Mesendoderm (in vitro differentiated cells): Measurements from ENCODE around the gene PSMG1.

Experiments used
- DNase-seq: peaks from one replicate; pipeline ENCODE4 v3.0.0; 2013
- H2AK5ac ChIP-seq: 2 replicates; pipeline ENCODE4 v1.6.1; 2013; ENCODE audit warnings: low read length, inconsistent platforms
- H2BK120ac ChIP-seq: 2 replicates; pipeline ENCODE4 v1.6.1; 2013; ENCODE audit warnings: low read depth, mild to moderate bottlenecking, low read length, moderate library complexity, mixed read lengths
- H2BK15ac ChIP-seq: replicated peaks from 2 replicates; pipeline ENCODE4 v1.6.1; 2013; ENCODE audit warnings: low read depth, mild to moderate bottlenecking, moderate library complexity
- H2BK5ac ChIP-seq: 2 replicates; pipeline ENCODE4 v1.6.1; 2013; ENCODE audit warnings: low read length, inconsistent platforms
- H3K18ac ChIP-seq: 2 replicates; pipeline ENCODE4 v1.6.1; 2013; ENCODE audit warnings: mild to moderate bottlenecking, low read length, mixed read lengths
- H3K23ac ChIP-seq: one replicate; pipeline ENCODE4 v1.6.1; 2013; ENCODE audit warnings: low read length
- H3K27ac ChIP-seq: 2 replicates; pipeline ENCODE4 v1.5.1; 2013; ENCODE audit warnings: low read depth, mild to moderate bottlenecking, inconsistent platforms, low read length, moderate library complexity
- H3K27me3 ChIP-seq: 2 replicates; pipeline ENCODE4 v1.6.1; 2013; ENCODE audit warnings: low read length, control low read depth, mild to moderate bottlenecking, inconsistent platforms; ENCODE audit not compliant: insufficient read depth, poor library complexity
- H3K36me3 ChIP-seq: 2 replicates; pipeline ENCODE4 v1.6.1; 2013; ENCODE audit warnings: low read length, inconsistent platforms; ENCODE audit not compliant: control insufficient read depth, insufficient read depth
- H3K4ac ChIP-seq: one replicate; pipeline ENCODE4 v1.6.1; 2013; ENCODE audit warnings: low read depth, mild to moderate bottlenecking, low read length, moderate library complexity
- H3K4me1 ChIP-seq: 2 replicates; pipeline ENCODE4 v1.6.1; 2013; ENCODE audit warnings: low read depth, low read length, inconsistent platforms; ENCODE audit not compliant: control insufficient read depth
- H3K4me2 ChIP-seq: 2 replicates; pipeline ENCODE4 v1.6.1; 2013; ENCODE audit warnings: low read length
- H3K4me3 ChIP-seq: 2 replicates; pipeline ENCODE4 v1.5.1; 2013; ENCODE audit warnings: mild to moderate bottlenecking, low read length
- H3K56ac ChIP-seq: one replicate; pipeline ENCODE4 v1.6.1; 2013; ENCODE audit warnings: low read length
- H3K79me1 ChIP-seq: 2 replicates; pipeline ENCODE4 v1.6.1; 2013; ENCODE audit warnings: low read length, inconsistent platforms
- H3K79me2 ChIP-seq: 2 replicates; pipeline ENCODE4 v1.6.1; 2013; ENCODE audit warnings: mild to moderate bottlenecking, low read length; ENCODE audit not compliant: control insufficient read depth, insufficient read depth
- H3K9ac ChIP-seq: 2 replicates; pipeline ENCODE4 v1.6.1; 2013; ENCODE audit warnings: low read length, inconsistent platforms
- H4K5ac ChIP-seq: one replicate; pipeline ENCODE4 v1.6.1; 2013; ENCODE audit warnings: low read length
- H4K8ac ChIP-seq: one replicate; pipeline ENCODE4 v1.6.1; 2013; ENCODE audit warnings: low read depth, mild to moderate bottlenecking, control low read depth, low read length, moderate library complexity
- WGBS: extraction: QIAGEN DNeasy Blood & Tissue Kit; methylation state at CpG from one replicate; pipeline ENCODE4 v1.1.7; 2013; ENCODE audit warnings: low lambda C conversion rate, missing lambda C conversion rate; ENCODE audit not compliant: insufficient coverage; ENCODE audit errors: extremely low coverage; 5-methylcytosine and 5-hydroxymethylcytosine counted together

Gene PSMG1

GRCh38 chr21:39134288-39134810 is 48.9 kb downstream of the PSMG1 start:
- Histone ChIP-seq H3K4me2 (no peak overlapping the region), H2BK120ac (no peak overlapping the region), H3K4ac (no peak overlapping the region), H3K79me2 (no peaks in the 10 kb centered on the region), H4K8ac (no peak overlapping the region), H3K23ac (no peak overlapping the region), H3K56ac (no peak overlapping the region), H3K18ac (no peak overlapping the region), H3K27me3 (no peaks in the 10 kb centered on the region), H3K9ac (no peak overlapping the region), H4K5ac (no peak overlapping the region), H3K4me3 (no peak overlapping the region), H3K27ac (no peak overlapping the region), H3K79me1 (no peaks in the 10 kb centered on the region), H3K36me3 (no peaks in the 10 kb centered on the region), H2AK5ac (no peak overlapping the region), H2BK5ac (no peak overlapping the region), H2BK15ac (no peak overlapping the region), H3K4me1 (no peaks in the 10 kb centered on the region)
- DNase-seq, result no peak
- WGBS, result 100% methylated on average over 8 of the region's 15 CpGs

- H2BK15ac ChIP-seq, result no peak overlapping the region
- no peak overlapping the region for H2AK5ac ChIP-seq
- H2BK5ac ChIP-seq, result no peak overlapping the region
- H3K23ac ChIP-seq, result no peak overlapping the region
- no peaks in the 10 kb centered on the region for H3K4me1 ChIP-seq
- no peak overlapping the region for H3K9ac ChIP-seq
- no peak overlapping the region for H3K56ac ChIP-seq
- H2BK120ac ChIP-seq, result no peak overlapping the region
- no peak overlapping the region for H3K4ac ChIP-seq
- no peaks in the 10 kb centered on the region for H3K79me1 ChIP-seq
- DNase-seq, result no peak
- H4K8ac ChIP-seq, result no peak overlapping the region
- WGBS, result no CpG with 5 or more reads among the region's 3 CpGs
- H3K36me3 ChIP-seq, result no peaks in the 10 kb centered on the region
- H3K27me3 ChIP-seq, result no peaks in the 10 kb centered on the region
- H3K18ac ChIP-seq, result no peak overlapping the region
- H3K4me2 ChIP-seq, result no peak overlapping the region
- H4K5ac ChIP-seq, result no peak overlapping the region
- H3K4me3 ChIP-seq, result no peak overlapping the region
- H3K27ac ChIP-seq, result no peak overlapping the region
- H3K79me2 ChIP-seq, result no peaks in the 10 kb centered on the region
Measured at GRCh38 chr21:39132248-39132647, 51.0 kb downstream of the PSMG1 start.

GRCh38 chr21:39131791-39132190 is 51.5 kb downstream of the PSMG1 start:
- Histone ChIP-seq H3K4me2 (no peak overlapping the region), H3K27me3 (no peaks in the 10 kb centered on the region), H3K36me3 (no peaks in the 10 kb centered on the region), H2BK5ac (no peak overlapping the region), H3K4me3 (no peak overlapping the region), H3K4me1 (no peaks in the 10 kb centered on the region), H2BK120ac (no peak overlapping the region), H3K18ac (no peak overlapping the region), H3K79me2 (no peaks in the 10 kb centered on the region), H3K27ac (no peak overlapping the region), H4K8ac (no peak overlapping the region), H3K9ac (no peak overlapping the region), H3K79me1 (no peaks in the 10 kb centered on the region), H3K23ac (no peak overlapping the region), H4K5ac (no peak overlapping the region), H2AK5ac (no peak overlapping the region), H3K56ac (no peak overlapping the region), H2BK15ac (no peak overlapping the region), H3K4ac (no peak overlapping the region)
- DNase-seq, result no peak
- WGBS, result no CpG with 5 or more reads among the region's 1 CpG

GRCh38 chr21:39127506-39127905 is 55.7 kb downstream of the PSMG1 start:
- WGBS, result no CpG with 5 or more reads among the region's 8 CpGs
- no peaks in the 10 kb centered on the region for H3K4me1 ChIP-seq
- no peak overlapping the region for H3K23ac ChIP-seq
- no peak overlapping the region for H3K56ac ChIP-seq
- H4K5ac ChIP-seq, result no peak overlapping the region
- H3K4ac ChIP-seq, result no peak overlapping the region
- H3K18ac ChIP-seq, result no peak overlapping the region
- peak; percentile 40 for DNase-seq
- no peak overlapping the region for H3K9ac ChIP-seq
- no peak overlapping the region for H3K4me3 ChIP-seq
- H2BK120ac ChIP-seq, result no peak overlapping the region
- H2BK15ac ChIP-seq, result no peak overlapping the region
- H3K79me1 ChIP-seq, result no peaks in the 10 kb centered on the region
- H3K27me3 ChIP-seq, result no peaks in the 10 kb centered on the region
- no peaks in the 10 kb centered on the region for H3K79me2 ChIP-seq
- no peak overlapping the region for H2BK5ac ChIP-seq
- no peaks in the 10 kb centered on the region for H3K36me3 ChIP-seq
- no peak overlapping the region for H2AK5ac ChIP-seq
- no peak overlapping the region for H3K27ac ChIP-seq
- no peak overlapping the region for H3K4me2 ChIP-seq
- H4K8ac ChIP-seq, result no peak overlapping the region

- Histone ChIP-seq H3K4me2 (no peak overlapping the region), H3K79me2 (no peaks in the 10 kb centered on the region), H3K9ac (no peak overlapping the region), H3K56ac (no peak overlapping the region), H3K18ac (no peak overlapping the region), H2BK120ac (no peak overlapping the region), H3K36me3 (no peaks in the 10 kb centered on the region), H3K4me1 (no peaks in the 10 kb centered on the region), H3K4me3 (no peak overlapping the region), H4K8ac (no peak overlapping the region), H3K27ac (no peak overlapping the region), H2BK5ac (no peak overlapping the region), H2AK5ac (no peak overlapping the region), H4K5ac (no peak overlapping the region), H3K79me1 (no peaks in the 10 kb centered on the region), H2BK15ac (no peak overlapping the region), H3K27me3 (no peaks in the 10 kb centered on the region), H3K23ac (no peak overlapping the region), H3K4ac (no peak overlapping the region)
- DNase-seq, result no peak
- WGBS, result no CpG with 5 or more reads among the region's 4 CpGs
Measured at GRCh38 chr21:39126486-39126806, 56.8 kb downstream of the PSMG1 start.

GRCh38 chr21:39125752-39126485 is 57.3 kb downstream of the PSMG1 start:
- peak overlapping the region; percentile 96 for H2AK5ac ChIP-seq
- H3K4ac ChIP-seq, result no peak overlapping the region

More at GRCh38 chr21:39125752-39126485, 57.3 kb downstream of the PSMG1 start:
- H3K4me3 ChIP-seq, result no peak overlapping the region
- no peaks in the 10 kb centered on the region for H3K27me3 ChIP-seq
- H3K56ac ChIP-seq, result peak overlapping the region; percentile 9
- H3K4me1 ChIP-seq, result no peaks in the 10 kb centered on the region
- no peak overlapping the region for H4K8ac ChIP-seq
- no peaks in the 10 kb centered on the region for H3K79me2 ChIP-seq
- DNase-seq, result peak; percentile 93
- H4K5ac ChIP-seq, result no peak overlapping the region
- H3K4me2 ChIP-seq, result no peak overlapping the region
- H3K18ac ChIP-seq, result no peak overlapping the region
- no peaks in the 10 kb centered on the region for H3K79me1 ChIP-seq
- no peaks in the 10 kb centered on the region for H3K36me3 ChIP-seq
- H3K9ac ChIP-seq, result no peak overlapping the region
- H2BK120ac ChIP-seq, result no peak overlapping the region
- no peak overlapping the region for H2BK15ac ChIP-seq
- no CpG with 5 or more reads among the region's 7 CpGs for WGBS
- H3K27ac ChIP-seq, result no peak overlapping the region
- H3K23ac ChIP-seq, result no peak overlapping the region
- no peak overlapping the region for H2BK5ac ChIP-seq
